ENCODE measurements around the gene NCS1.
"Not testable (repeated sequence)": the region's sequence is repeated elsewhere in the genome, so short reads cannot be mapped to it uniquely, and the experiment has no call there.

DNA sequence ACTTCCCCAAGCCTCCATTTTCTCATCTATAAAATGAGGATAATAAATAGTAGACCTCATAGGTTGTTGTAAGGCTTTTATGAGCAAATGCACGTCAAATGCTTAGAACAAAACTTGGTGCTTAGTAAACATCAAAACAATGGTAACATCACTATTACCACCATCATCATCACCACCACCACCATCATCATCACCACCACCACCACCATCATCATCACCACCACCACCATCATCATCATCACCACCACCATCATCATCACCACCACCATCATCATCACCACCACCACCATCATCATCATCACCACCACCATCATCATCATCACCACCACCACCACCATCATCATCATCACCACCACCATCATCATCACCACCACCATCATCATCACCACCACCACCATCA, 105.3 kb downstream of the NCS1 start:
- TF ChIP-seq, protein P1, sequence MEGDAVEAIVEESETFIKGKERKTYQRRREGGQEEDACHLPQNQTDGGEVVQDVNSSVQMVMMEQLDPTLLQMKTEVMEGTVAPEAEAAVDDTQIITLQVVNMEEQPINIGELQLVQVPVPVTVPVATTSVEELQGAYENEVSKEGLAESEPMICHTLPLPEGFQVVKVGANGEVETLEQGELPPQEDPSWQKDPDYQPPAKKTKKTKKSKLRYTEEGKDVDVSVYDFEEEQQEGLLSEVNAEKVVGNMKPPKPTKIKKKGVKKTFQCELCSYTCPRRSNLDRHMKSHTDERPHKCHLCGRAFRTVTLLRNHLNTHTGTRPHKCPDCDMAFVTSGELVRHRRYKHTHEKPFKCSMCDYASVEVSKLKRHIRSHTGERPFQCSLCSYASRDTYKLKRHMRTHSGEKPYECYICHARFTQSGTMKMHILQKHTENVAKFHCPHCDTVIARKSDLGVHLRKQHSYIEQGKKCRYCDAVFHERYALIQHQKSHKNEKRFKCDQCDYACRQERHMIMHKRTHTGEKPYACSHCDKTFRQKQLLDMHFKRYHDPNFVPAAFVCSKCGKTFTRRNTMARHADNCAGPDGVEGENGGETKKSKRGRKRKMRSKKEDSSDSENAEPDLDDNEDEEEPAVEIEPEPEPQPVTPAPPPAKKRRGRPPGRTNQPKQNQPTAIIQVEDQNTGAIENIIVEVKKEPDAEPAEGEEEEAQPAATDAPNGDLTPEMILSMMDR (IDR thresholded peaks at IDR 0.05 in 2 of 3, conservative IDR thresholded peaks at IDR 0.05 in 1 of 3; ENCODE audit: insufficient read depth in 2 of 3, low read depth in 1 of 3, low read length in 3 of 3): not testable (repeated sequence)
- TF ChIP-seq MYC (IDR thresholded peaks at IDR 0.05; ENCODE audit: low read depth, low read length); MYC (CRISPR knock-in tag; IDR thresholded peaks at IDR 0.05; ENCODE audit: borderline replicate concordance, low read depth); CBX2 (IDR thresholded peaks at IDR 0.05; ENCODE audit: insufficient read depth, low read length, poor library complexity, severe bottlenecking); MCM7 (IDR thresholded peaks at IDR 0.05): not testable (repeated sequence)

Data from K562 (cell line).